ENCODE measurements around the gene FCRLA.

The FCRLA gene

GRCh38 chr1:161720422-161720821, 13.4 kb downstream of the FCRLA start:
- Histone ChIP-seq H3K27ac (ENCODE audit: extremely low read depth, low read depth, low read length) (no peak overlapping the region), H3K9me3 (ENCODE audit: control insufficient read depth, insufficient read depth, low read depth, low read length) (no peaks in the 10 kb centered on the region), H3K36me3 (ENCODE audit: control insufficient read depth in 2 of 2, insufficient read depth in 1 of 2, low read length in 2 of 2) (no peaks in the 10 kb centered on the region), H3K4me3 (ENCODE audit: low read depth, low read length) (no peak overlapping the region), H3K4me1 (ENCODE audit: control insufficient read depth, insufficient read depth, low read length) (no peaks in the 10 kb centered on the region)
- CTCF ChIA-PET, result no interaction called here
- TF ChIP-seq ZNF214 (tag by site-specific recombination; IDR thresholded peaks at IDR 0.05; ENCODE audit: borderline replicate concordance), result no peak
- TF ChIP-seq ZNF768 (tag by site-specific recombination; IDR thresholded peaks at IDR 0.05), result no peak
- no peak for TF ChIP-seq IKZF3 (tag by site-specific recombination; IDR thresholded peaks at IDR 0.05)
- no peak for TF ChIP-seq ZNF623 (tag by site-specific recombination; IDR thresholded peaks at IDR 0.05)
- no peak for TF ChIP-seq ZNF362 (tag by site-specific recombination; IDR thresholded peaks at IDR 0.05)
- no peak for TF ChIP-seq ZNF416 (tag by site-specific recombination; IDR thresholded peaks at IDR 0.05)
- no peak for TF ChIP-seq ZNF354C (tag by site-specific recombination; IDR thresholded peaks at IDR 0.05; ENCODE audit: borderline replicate concordance, low read depth)
- TF ChIP-seq OVOL3 (tag by site-specific recombination; IDR thresholded peaks at IDR 0.05), result no peak
- POLR2A ChIA-PET, result no interaction called here

GRCh38 chr1:161720956-161721737, 14.1 kb downstream of the FCRLA start, which contains the start of gene FCRLB:
Gene FCRLB, plus strand, starts transcription at chr1:161721544. Its CDS starts 1,129 bp downstream, at chr1:161722673.
- CTCF ChIA-PET, result interaction anchor here (1.9 kb wide), 1 partner anchor 20 kb away, joined by 8 read pairs; no protein-coding TSS in a partner anchor
- POLR2A ChIA-PET, result no interaction called here
- no peak within 1 kb of the TSS for H3K4me3 ChIP-seq (ENCODE audit: low read depth, low read length)
- H3K36me3 ChIP-seq (ENCODE audit: control insufficient read depth in 2 of 2, insufficient read depth in 1 of 2, low read length in 2 of 2), result no peaks in the 10 kb centered on the region
- no peaks in the 10 kb centered on the region for H3K9me3 ChIP-seq (ENCODE audit: control insufficient read depth, insufficient read depth, low read depth, low read length)
- TF ChIP-seq MYNN (tag by site-specific recombination; IDR thresholded peaks at IDR 0.05; ENCODE audit: borderline replicate concordance) (no peak), ATF2 (tag by site-specific recombination; IDR thresholded peaks at IDR 0.05; ENCODE audit: low read depth) (no peak), ELK4 (IDR thresholded peaks at IDR 0.05; ENCODE audit: borderline replicate concordance, low read depth, low read length) (no peak), ZFP41 (tag by site-specific recombination; IDR thresholded peaks at IDR 0.05; ENCODE audit: borderline replicate concordance) (no peak), ZNF555 (tag by site-specific recombination; conservative IDR thresholded peaks at IDR 0.05) (no peak), ZBTB7A (tag by site-specific recombination; IDR thresholded peaks at IDR 0.05; ENCODE audit: low read depth) (no peak), ZNF16 (tag by site-specific recombination; IDR thresholded peaks at IDR 0.05; ENCODE audit: low read depth) (no peak), ZNF266 (tag by site-specific recombination; IDR thresholded peaks at IDR 0.05; ENCODE audit: low read depth) (no peak), ZNF488 (tag by site-specific recombination; IDR thresholded peaks at IDR 0.05) (no peak), ZNF174 (tag by site-specific recombination; IDR thresholded peaks at IDR 0.05) (no peak), PRDM10 (tag by site-specific recombination; IDR thresholded peaks at IDR 0.05) (no peak)
- H3K4me1 ChIP-seq (ENCODE audit: control insufficient read depth, insufficient read depth, low read length), result no peaks in the 10 kb centered on the region; the same call in 1 of the 2 replicates
- H3K27ac ChIP-seq (ENCODE audit: extremely low read depth, low read depth, low read length), result no peak within 1 kb of the TSS

All from HEK293 (cell line).